Fibroblast of mammary gland (primary cell): Measurements from ENCODE around the gene FBXO3.
"Not testable (repeated sequence)": the region's sequence is repeated elsewhere in the genome, so short reads cannot be mapped to it uniquely, and the experiment has no call there.

Experiments
- DNase-seq: peaks from one replicate; pipeline ENCODE4 v3.0.0-alpha.2; 2010; ENCODE audit warnings: low read depth
- H3K4me3 ChIP-seq: 2 replicates; pipeline ENCODE4 v1.5.1; 2011; ENCODE audit warnings: low read depth, mild to moderate bottlenecking, low read length, moderate library complexity; ENCODE audit not compliant: control insufficient read depth
- CTCF ChIP-seq: conservative IDR thresholded peaks from 2 replicates; pipeline ENCODE4 v1.5.1; 2011; ENCODE audit warnings: low read depth, low read length, inconsistent platforms; ENCODE audit not compliant: control insufficient read depth, insufficient read depth

The FBXO3 gene

GRCh38 chr11:33773987-33774735, at the start of gene FBXO3:
FBXO3 (minus strand) TSS chr11:33774520; CDS start chr11:33774497, 23 bp downstream.
- peak within 1 kb of the TSS; percentile 83 for H3K4me3 ChIP-seq
- no peak for TF ChIP-seq CTCF
- DNase-seq: peak; percentile 57

GRCh38 chr11:33822981-33823380, 48.7 kb upstream of the FBXO3 start:
- H3K4me3 ChIP-seq, DNase-seq: not testable (repeated sequence)

GRCh38 chr11:33819278-33820035, 45.1 kb upstream of the FBXO3 start:
- no peak for DNase-seq
- H3K4me3 ChIP-seq: no peak overlapping the region
- no peak for TF ChIP-seq CTCF

GRCh38 chr11:33808228-33808828, 34.0 kb upstream of the FBXO3 start:
- peak; percentile 89 for TF ChIP-seq CTCF
- no peak overlapping the region for H3K4me3 ChIP-seq
- DNase-seq: peak; percentile 83

GRCh38 chr11:33804471-33804870, 30.2 kb upstream of the FBXO3 start:
- H3K4me3 ChIP-seq: no peak overlapping the region
- DNase-seq: no peak
- TF ChIP-seq CTCF: no peak

- peak; percentile 84 for DNase-seq
- no peak for TF ChIP-seq CTCF
- H3K4me3 ChIP-seq: peak overlapping the region; percentile 33
These were observed 28.1 kb upstream of the FBXO3 start for GRCh38 chr11:33802194-33802950.
